NK-92 (cell line): Measurements from ENCODE around the gene TP53AIP1.
"Not testable (repeated sequence)": the region's sequence is repeated elsewhere in the genome, so short reads cannot be mapped to it uniquely, and the experiment has no call there.

Source experiments
- DNase-seq: peaks from one replicate; lab custom pipeline; 2025; ENCODE audit not compliant: unreplicated experiment; lab: John Stamatoyannopoulos, UW

The TP53AIP1 gene

DNA sequence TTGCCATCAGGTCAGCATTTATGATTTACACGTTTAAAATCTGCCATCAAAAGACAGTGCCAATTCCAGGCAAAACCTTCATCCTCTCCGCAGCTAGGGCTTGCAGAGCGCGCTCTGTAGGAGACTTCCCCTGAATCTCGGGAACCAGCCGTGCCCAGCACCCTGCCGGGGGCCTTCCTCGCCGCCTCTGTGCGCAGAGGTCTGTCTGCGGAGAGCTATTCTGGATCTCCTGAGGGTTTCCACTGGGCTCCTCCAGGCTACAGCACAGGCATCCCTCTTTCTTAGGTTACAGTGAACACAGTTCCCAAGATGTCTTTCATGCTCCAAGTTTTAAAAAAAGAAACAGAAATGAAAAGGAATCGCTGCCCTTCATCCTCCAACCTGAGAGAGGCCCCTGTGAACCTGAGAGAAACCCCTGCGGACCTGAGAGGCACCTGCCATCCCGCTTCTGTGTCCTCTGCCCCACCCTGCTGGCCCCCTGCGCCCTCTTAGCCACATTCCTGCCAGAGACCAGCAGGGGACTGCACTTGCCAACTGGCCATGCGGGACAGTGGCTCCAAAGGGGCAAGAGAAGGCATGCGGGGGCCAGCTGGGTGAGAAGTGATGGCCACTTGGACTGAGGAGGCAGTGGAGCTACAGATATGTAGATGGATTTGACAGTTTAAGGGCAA, 16.1 kb downstream of the TP53AIP1 start:
- DNase-seq, result no peak

DNA sequence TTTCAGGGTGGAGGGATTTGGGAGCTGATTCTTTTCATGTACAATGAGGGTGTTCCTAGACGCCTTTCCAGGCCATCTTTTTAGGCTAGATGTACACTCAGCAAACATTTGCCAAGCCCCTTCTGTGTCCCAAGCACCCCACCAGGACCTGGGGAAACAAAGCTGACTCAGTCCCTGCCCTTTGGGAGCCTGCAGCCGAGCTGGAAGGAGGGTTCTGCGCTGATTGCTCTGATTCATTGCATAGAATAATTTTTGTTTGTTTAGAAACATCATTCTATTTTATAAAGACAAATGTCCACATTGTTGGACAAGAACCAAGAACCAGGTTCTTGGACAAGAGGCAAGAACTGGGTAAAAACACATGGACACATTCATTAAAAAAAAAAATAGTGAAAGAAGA, 16.7 kb downstream of the TP53AIP1 start:
- no peak for DNase-seq

GRCh38 chr11:128925250-128925600, 17.4 kb downstream of the TP53AIP1 start:
- DNase-seq, result no peak

DNA sequence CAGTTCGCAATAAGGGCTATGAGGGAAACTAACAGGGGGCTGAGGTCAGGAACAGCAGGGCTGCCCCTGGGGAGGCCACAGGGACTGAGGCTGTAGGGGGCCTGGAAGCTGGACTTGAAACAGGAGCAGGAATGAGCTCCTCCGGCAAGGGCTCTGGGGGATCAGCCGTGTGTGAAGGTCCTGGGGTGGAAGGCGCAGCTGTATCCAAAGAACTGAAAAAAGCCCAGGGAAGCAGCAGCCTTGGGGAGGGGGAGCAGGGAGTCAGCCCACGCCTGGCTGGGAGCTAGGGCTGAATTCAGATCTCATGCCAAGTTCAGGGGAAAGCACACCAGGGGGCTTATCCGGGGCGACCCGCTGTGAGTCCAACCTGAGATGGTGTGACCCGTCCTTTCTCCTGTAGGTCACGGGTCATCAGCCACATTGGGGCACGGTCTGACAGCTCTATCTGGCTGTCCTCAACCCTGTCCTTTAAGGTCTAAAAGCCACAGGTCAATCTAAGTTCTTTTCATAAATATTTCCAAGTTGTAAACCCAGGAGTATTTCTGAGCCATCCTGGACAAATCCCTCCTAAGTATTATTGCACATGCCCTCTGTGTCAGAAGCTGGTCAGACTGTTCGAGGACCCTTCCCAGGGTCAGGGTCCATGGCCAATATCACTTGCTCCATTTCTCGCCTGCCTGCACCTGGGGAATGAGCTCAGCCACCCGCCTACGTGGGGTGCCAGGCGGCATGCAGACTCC, 18.0 kb downstream of the TP53AIP1 start:
- DNase-seq, result no peak

DNA sequence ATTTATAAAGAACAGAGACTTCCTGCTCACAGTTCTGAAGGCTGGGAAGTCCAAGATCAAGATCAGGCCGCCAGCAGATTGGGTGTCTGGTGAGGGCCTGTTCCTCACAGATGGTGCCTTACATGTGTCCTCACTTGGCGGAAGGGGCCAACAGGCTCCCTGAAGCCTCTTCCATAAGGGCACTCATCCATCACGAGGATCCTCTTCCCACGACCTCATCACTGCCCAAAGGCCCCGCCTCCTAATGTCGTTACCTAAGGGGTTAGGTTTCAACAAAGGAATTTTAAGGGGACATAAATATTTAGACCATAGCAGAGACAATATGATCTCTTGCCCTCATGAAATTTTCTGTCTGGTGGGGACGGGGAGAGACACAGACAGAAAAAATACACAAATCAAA, 18.6 kb downstream of the TP53AIP1 start:
- no peak for DNase-seq

- DNase-seq, result no peak
These were observed 20.9 kb downstream of the TP53AIP1 start for GRCh38 chr11:128921793-128922192.

- DNase-seq, result no peak
These were observed 22.0 kb downstream of the TP53AIP1 start for GRCh38 chr11:128920666-128921065.

DNA sequence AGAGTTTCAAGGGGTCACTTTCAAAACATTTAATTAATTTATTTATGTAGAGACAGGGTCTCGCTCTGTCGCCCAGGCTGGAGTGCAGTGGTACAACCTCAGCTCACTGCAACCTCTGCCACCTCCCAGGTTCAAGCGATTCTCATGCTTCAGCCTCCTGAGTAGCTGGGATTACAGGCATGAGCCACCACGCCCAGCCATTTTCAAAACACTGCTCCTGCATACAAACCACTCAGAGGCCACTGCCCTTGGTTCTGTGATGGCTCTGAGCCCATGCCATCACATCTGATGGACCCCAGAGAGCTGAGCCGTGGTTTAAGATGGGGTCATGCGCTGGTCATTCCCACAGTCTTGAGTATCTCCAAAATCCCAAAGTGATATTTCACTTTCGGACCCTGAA, 23.0 kb downstream of the TP53AIP1 start:
- not testable (repeated sequence) for DNase-seq

GRCh38 chr11:128919216-128919615, 23.5 kb downstream of the TP53AIP1 start:
- no peak for DNase-seq

DNA sequence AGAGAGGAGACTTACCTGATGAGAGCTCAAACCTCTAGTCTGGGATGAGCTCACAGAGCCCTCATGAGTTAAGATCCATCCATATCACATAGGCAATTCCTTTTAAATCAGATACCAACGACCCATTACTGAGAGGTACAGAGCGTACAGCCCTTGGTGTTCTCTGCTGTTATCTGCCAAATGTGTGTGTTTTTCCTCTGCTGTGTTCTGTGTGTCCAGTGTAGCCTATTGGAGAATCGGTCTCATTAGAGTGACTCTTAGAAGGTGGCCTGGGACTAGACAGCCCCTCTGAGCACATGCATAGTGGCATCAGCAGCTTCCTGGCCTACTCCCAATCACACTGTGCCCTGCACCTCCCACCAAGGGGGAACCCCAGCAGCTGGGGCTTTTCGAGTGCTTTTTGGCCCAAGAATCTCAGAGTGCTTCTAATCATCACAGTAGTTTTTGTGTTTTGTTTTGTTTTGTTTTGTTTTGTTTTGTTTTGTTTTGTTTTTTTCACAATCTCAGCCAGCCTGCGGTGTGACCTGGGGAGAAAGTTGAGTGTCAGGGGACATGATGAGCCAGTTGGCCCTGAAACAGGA, 25.4 kb downstream of the TP53AIP1 start:
- no peak for DNase-seq

DNA sequence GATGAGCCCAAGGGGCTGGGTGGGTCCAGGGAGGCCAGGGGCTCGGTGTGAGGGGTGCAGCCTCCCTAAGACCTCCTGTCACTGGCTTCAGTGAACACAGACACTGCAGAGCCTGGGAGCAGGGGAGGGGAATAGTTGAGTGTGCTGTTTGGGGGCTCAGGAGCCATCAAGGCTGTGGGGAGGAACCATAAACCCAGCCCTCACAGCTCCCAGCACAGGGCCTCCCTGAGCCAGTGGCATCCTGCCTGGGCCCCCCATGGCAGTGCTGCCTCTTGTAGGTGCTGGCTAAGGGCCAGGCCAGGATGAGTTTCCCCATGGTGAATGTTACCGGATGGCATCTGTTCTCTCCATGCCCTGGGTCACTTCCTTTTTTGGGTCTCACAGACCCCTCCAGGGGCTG, 26.0 kb downstream of the TP53AIP1 start:
- DNase-seq, result no peak

DNA sequence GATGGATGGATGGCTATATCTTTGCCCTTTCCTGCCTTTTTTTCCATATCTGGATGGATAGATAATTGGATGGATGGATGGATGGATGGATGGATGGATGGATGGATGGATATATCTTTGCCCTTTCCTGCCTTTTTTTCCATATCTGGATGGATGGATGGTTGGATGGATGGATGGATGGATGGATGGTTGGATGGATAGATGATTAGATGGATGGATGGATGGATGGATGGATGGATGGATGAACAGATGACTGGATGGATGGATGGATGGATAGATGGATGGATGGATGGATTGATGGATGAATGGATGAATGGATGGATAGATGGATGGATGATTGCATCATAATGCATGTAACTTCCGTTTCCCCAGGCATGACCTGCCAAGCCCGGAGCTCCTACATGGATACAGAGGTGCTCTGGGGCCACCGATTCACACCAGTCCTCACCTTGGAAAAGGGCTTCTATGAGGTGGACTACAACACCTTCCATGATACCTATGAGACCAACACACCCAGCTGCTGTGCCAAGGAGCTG, 26.6 kb downstream of the TP53AIP1 start:
- no peak for DNase-seq

GRCh38 chr11:128915149-128915521, 27.5 kb downstream of the TP53AIP1 start:
- DNase-seq, result no peak

DNA sequence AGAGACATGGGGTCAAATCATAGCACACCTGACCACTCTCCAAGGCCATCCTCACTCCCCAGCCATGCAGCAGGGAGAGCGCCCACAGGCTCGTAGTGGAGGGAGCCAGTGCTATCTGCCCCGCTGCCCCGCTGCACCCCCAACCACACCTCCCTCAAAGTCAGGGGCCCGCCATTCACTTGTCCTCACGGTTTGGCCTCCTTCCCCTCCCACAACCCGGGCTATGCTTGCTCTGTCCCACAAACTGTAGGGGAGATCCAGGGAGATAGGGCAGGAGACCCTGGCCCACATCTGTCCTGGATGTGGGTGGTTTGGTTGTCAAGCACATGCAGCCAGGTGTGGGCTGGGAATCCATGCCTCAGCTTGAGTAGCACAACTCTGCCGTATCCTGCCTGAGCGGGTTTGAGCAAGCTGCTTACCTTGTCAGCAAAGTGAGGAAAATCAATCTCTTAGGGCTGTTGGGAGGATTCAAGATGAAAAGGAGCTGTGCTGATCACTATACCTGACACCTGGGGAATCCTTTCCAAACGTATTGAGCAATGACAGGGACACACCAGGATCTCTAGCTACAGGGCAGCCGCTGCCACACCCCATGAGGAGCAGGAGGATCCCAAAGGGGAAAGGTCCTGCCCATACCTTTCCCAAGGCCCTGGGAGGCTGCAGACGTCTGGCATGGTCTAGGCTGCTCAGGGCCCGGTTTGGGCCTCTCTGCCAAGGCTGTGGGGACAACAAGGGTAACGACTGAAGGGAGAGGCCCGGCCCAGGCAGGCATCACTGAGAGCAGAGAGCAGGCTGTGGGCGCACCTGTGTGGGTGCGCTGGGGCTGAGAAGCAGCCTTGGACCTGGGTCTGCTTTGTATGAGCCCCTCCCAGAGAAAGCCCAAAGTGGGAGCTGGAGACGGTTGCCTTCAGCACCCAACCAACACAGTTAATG, 28.2 kb downstream of the TP53AIP1 start:
- DNase-seq, result no peak

DNA sequence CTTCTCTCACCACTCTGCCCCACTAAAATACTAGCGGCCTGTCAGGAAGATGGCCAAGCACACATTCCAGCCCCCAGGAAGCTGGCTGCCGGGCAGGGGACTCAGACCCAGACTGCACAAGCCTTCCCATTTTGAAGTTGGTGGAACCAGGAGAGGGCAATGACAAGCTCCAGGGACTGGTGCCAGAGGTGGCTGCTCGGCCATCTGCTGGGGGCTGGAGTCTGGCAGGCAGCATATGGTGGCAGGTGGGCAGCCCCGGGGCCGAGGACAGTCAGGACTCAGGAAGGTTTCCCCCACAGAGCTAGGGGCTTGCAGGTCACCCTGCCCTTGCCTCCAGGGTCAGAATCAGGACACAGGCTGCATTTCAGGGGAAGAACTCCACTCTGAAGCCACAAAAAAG, 28.9 kb downstream of the TP53AIP1 start:
- DNase-seq, result no peak

GRCh38 chr11:128911701-128912100, 31.0 kb downstream of the TP53AIP1 start:
- DNase-seq, result no peak

- DNase-seq, result no peak
These were observed 31.4 kb downstream of the TP53AIP1 start for GRCh38 chr11:128911239-128911638.

DNA sequence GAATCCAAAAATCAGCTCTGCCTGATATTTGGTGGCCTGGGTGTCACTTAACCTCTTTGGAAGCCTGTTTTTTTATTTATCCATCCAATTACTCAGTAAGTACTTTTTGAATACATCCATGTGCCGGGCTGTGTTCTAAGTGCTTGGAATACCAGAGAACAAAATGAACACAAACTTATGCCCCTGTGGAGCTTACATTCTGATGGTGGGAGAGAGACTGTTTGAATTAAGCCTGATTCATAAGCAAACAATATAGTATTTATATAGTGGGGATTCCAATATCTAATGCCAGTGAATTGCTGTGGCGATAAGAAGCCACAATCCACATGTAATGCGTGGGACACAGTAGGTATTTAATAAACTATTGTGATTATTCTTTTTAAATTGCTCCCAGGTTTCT, 32.1 kb downstream of the TP53AIP1 start:
- no peak for DNase-seq

- DNase-seq, result no peak
These were observed 33.1 kb downstream of the TP53AIP1 start for GRCh38 chr11:128909438-128910125.

DNA sequence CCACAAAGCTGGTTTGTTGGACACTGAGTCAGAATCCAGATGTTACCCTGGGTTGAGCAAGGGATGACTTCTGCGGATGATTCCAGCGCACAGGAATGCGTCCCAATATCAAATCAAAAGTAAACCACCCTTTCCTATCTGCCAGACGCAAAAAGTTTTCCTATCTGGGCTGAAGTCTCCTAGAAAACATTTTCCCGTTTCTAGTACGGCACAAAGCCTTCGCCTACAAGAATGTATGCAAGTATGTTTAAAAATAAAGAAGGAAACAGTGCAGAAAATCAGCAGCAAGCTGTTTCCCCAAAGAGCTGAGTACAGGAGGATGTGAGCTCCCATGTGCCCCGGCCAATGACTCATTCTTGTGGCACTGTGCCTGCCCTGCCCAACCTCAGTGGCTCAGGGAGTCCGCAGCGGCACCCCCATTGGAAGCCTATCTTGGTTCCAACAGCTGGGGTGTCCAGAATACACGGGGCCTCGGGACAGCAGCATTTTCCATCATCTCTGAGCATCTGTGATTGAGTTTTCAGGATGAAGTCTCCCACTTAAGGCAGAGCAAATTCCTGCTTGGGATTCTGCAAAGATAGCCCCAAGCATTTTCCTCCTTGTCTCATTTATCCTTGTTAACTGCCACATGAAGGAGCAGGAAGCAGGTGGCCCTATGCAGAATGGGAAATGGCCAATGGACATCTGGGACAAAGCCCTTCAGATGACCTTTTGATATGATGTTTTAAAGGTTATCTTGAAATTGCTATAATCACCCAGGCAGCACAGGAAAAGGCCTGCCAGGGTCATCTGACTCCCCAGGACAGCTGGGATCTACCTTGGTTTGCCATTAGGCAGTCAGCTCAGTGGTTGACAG, 34.1 kb downstream of the TP53AIP1 start:
- DNase-seq, result no peak
